Liver (tissue), 9 donors: ENCODE data around the gene ADAP1. TPM values are rescaled to one million over a fixed set of nuclear protein-coding genes. Genes with fewer than 3 reads are reported as not detected.

Experiments used
- DNase-seq: peaks from one replicate; pipeline ENCODE4 v3.0.0-alpha.2; 2017; ENCODE audit warnings: low spot score
- H3K27ac ChIP-seq, 2 donors: one replicate each; pipeline ENCODE4 v1.7.0; 2013; ENCODE audit warnings: inconsistent platforms in 2 of 2, low read length in 2 of 2, control low read depth in 1 of 2, low read depth in 1 of 2, mild to moderate bottlenecking in 1 of 2
- H3K27me3 ChIP-seq, 4 donors: one replicate each; pipeline versions ENCODE4 v1.6.1 to v1.7.0; 2013; ENCODE audit warnings: low read length in 3 of 4, inconsistent platforms in 1 of 4, mild to moderate bottlenecking in 1 of 4, moderate library complexity in 1 of 4; ENCODE audit not compliant: control insufficient read depth in 4 of 4, insufficient read depth in 4 of 4
- H3K36me3 ChIP-seq, 4 donors: one replicate each; pipeline versions ENCODE4 v1.6.1 to v1.7.0; 2013; ENCODE audit warnings: low read length in 3 of 4, mild to moderate bottlenecking in 3 of 4, low read depth in 1 of 4, moderate library complexity in 1 of 4; ENCODE audit not compliant: control insufficient read depth in 4 of 4, insufficient read depth in 3 of 4
- H3K4me1 ChIP-seq, 4 donors: one replicate each; pipeline versions ENCODE4 v1.6.1 to v1.7.0; 2013; ENCODE audit warnings: low read length in 3 of 4, mild to moderate bottlenecking in 3 of 4, moderate library complexity in 1 of 4; ENCODE audit not compliant: control insufficient read depth in 4 of 4, insufficient read depth in 4 of 4
- H3K4me3 ChIP-seq, 3 donors: one replicate each; pipeline versions ENCODE4 v1.6.1 to v1.7.0; 2013; ENCODE audit warnings: low read length in 3 of 3, control low read depth in 1 of 3, low read depth in 1 of 3, mild to moderate bottlenecking in 1 of 3
- H3K9ac ChIP-seq, 2 donors: one replicate each; pipeline ENCODE4 v1.7.0; 2013; ENCODE audit warnings: low read length in 2 of 2, mild to moderate bottlenecking in 2 of 2, moderate library complexity in 2 of 2, control low read depth in 1 of 2, low read depth in 1 of 2
- H3K9me3 ChIP-seq, 4 donors: one replicate each; pipeline versions ENCODE4 v1.6.1 to v1.7.0; 2013; ENCODE audit warnings: low read length in 3 of 4; ENCODE audit not compliant: control insufficient read depth in 4 of 4
- ATF3 ChIP-seq: IDR thresholded peaks from 2 replicates; pipeline ENCODE4 v1.6.1; 2016; ENCODE audit warnings: antibody characterized with exemption
- EGR1 ChIP-seq, 2 donors: IDR thresholded peaks; 2 replicates each; pipeline ENCODE4 v1.6.1; 2016 to 2018; ENCODE audit warnings: antibody characterized with exemption in 2 of 2, low read depth in 2 of 2
- FOXA1 ChIP-seq: IDR thresholded peaks from 2 replicates; pipeline ENCODE4 v1.6.1; 2016; ENCODE audit warnings: antibody characterized with exemption
- FOXA2 ChIP-seq: IDR thresholded peaks from 2 replicates; pipeline ENCODE4 v1.6.1; 2016; ENCODE audit warnings: antibody characterized with exemption
- GABPA ChIP-seq, 2 donors: IDR thresholded peaks in 1 of 2; conservative IDR thresholded peaks in 1 of 2; 2 replicates each; pipeline ENCODE4 v1.6.1; 2016; ENCODE audit warnings: antibody characterized with exemption in 2 of 2, mild to moderate bottlenecking in 1 of 2, moderate library complexity in 1 of 2
- HNF4A ChIP-seq, 2 donors: conservative IDR thresholded peaks; 2 replicates each; pipeline ENCODE4 v1.6.1; 2016; ENCODE audit warnings: antibody characterized with exemption in 2 of 2, mild to moderate bottlenecking in 2 of 2
- HNF4G ChIP-seq: IDR thresholded peaks from 2 replicates; pipeline ENCODE4 v1.6.1; 2016; ENCODE audit warnings: antibody characterized with exemption
- JUND ChIP-seq, 2 donors: IDR thresholded peaks; 2 replicates each; pipeline ENCODE4 v1.6.1; 2016; ENCODE audit warnings: antibody characterized with exemption in 2 of 2
- MAX ChIP-seq: IDR thresholded peaks from 2 replicates; pipeline ENCODE4 v1.6.1; 2016; ENCODE audit warnings: antibody characterized with exemption
- NR2F2 ChIP-seq: IDR thresholded peaks from 2 replicates; pipeline ENCODE4 v1.6.1; 2016; ENCODE audit warnings: antibody characterized with exemption
- RAD21 ChIP-seq, 2 donors: IDR thresholded peaks; 2 replicates each; pipeline ENCODE4 v1.6.1; 2016; ENCODE audit warnings: antibody characterized with exemption in 2 of 2, mild to moderate bottlenecking in 2 of 2
- REST ChIP-seq: IDR thresholded peaks from 2 replicates; pipeline ENCODE4 v1.6.1; 2016; ENCODE audit warnings: antibody characterized with exemption, mild to moderate bottlenecking
- RXRA ChIP-seq, 2 donors: IDR thresholded peaks; 2 replicates each; pipeline ENCODE4 v1.6.1; 2017 to 2018; ENCODE audit warnings: antibody characterized with exemption in 2 of 2, mild to moderate bottlenecking in 1 of 2
- SP1 ChIP-seq: IDR thresholded peaks from 2 replicates; pipeline ENCODE4 v1.6.1; 2018; ENCODE audit warnings: antibody characterized with exemption, mild to moderate bottlenecking
- TAF1 ChIP-seq: conservative IDR thresholded peaks from 2 replicates; pipeline ENCODE4 v1.6.1; 2016; ENCODE audit warnings: antibody characterized with exemption, mild to moderate bottlenecking
- YY1 ChIP-seq: IDR thresholded peaks from 2 replicates; pipeline ENCODE4 v1.6.1; 2016; ENCODE audit warnings: antibody characterized with exemption, mild to moderate bottlenecking
- ZBTB33 ChIP-seq: IDR thresholded peaks from 2 replicates; pipeline ENCODE4 v1.6.1; 2016; ENCODE audit warnings: antibody characterized with exemption
- WGBS: extraction: QIAGEN DNeasy Blood & Tissue Kit; methylation state at CpG from one replicate; pipeline ENCODE4 v1.1.7; 2013; 5-methylcytosine and 5-hydroxymethylcytosine counted together
- polyA plus RNA-seq, 2 donors: library from polyadenylated mRNA; stranded (reverse) in 1 of 2; unstranded in 1 of 2; fragments of 200-250 nt in 1 of 2; fragments of >200 nt in 1 of 2; fragmentation: Nextera tagmentation in 1 of 2; extraction: Ambion mirVana in 1 of 2; gene quantifications; one replicate each; pipeline versions ENCODE4 v1.2.1 to v1.2.3, GENCODE V29; 2013 to 2015
- total RNA-seq, 2 donors: library from RNA; depleted of rRNA; stranded (reverse); fragments of >200 nt; gene quantifications; one replicate each; pipeline ENCODE4 v1.2.3, GENCODE V29; 2014
- TF ChIP-seq, protein P1 (sequence below): fragments of 150-350 bp; IDR thresholded peaks from 2 replicates; pipeline ENCODE4 v1.5.1; 2017; ENCODE audit warnings: improper control_type of control experiment, low read depth, low read length; ENCODE audit not compliant: missing input control
- donor health status: healthy.
- donor health status: healthy.
- donor health status: healthy.
- donor health status: healthy.
- donor health status: healthy.

Gene ADAP1
- total and polyA plus RNA-seq, 4 donors: 0.46 to 3.7 (median 2.7) TPM

DNA sequence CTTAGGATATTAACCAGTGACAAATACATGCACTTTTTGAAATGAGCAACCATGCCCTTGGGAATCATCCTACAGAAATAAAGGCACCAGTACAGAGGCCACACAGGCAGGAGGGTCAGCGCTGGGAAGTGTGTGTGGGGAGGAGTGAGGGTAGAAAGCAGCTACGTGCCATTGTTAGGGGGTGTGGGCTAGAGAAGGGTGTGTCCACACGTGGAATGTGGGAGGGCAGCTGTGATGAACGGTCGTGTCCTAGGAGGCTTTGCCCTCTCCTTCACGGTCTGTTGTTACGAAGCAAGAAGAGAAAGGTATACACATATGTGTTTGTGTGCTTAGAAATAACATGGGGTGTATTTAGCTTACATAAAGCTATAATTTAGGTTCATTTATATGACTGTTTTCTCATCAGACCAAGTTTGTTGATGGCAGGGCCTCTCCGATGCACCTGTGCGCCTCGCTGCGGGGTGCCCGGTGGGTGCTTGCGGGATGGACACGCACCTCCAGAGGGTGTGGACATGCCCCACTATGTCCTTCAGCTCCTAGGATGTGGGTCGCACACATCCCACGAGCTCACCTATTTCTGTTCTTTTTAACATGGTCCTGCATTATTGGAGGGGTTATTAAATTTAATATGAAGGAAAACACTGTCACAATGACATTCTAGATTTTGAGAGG is 95.0 kb downstream of the ADAP1 start:
- H3K27me3 ChIP-seq: no peaks in the 10 kb centered on the region
- no peak for DNase-seq
- no peak overlapping the region for H3K9ac ChIP-seq
- H3K4me1 ChIP-seq: peaks cover 11 to 37% (median 22%) of the 10 kb centered on the region in 4 donors
- no peaks in the 10 kb centered on the region for H3K9me3 ChIP-seq
- no peak overlapping the region for H3K27ac ChIP-seq
- H3K36me3 ChIP-seq: peaks cover 2 to 39% (median 24%) of the 10 kb centered on the region in 4 donors
- no peak overlapping the region for H3K4me3 ChIP-seq
- TF ChIP-seq RAD21 (IDR thresholded peaks at IDR 0.05) (no peak), SP1 (no peak), YY1 (no peak)
- TF ChIP-seq, protein P1, sequence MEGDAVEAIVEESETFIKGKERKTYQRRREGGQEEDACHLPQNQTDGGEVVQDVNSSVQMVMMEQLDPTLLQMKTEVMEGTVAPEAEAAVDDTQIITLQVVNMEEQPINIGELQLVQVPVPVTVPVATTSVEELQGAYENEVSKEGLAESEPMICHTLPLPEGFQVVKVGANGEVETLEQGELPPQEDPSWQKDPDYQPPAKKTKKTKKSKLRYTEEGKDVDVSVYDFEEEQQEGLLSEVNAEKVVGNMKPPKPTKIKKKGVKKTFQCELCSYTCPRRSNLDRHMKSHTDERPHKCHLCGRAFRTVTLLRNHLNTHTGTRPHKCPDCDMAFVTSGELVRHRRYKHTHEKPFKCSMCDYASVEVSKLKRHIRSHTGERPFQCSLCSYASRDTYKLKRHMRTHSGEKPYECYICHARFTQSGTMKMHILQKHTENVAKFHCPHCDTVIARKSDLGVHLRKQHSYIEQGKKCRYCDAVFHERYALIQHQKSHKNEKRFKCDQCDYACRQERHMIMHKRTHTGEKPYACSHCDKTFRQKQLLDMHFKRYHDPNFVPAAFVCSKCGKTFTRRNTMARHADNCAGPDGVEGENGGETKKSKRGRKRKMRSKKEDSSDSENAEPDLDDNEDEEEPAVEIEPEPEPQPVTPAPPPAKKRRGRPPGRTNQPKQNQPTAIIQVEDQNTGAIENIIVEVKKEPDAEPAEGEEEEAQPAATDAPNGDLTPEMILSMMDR: no peak
- WGBS: 87% methylated on average over 16 of the region's 16 CpGs

- peak overlapping the region in 1 of 2 donors; percentile 75 for H3K9ac ChIP-seq
- H3K27me3 ChIP-seq: no peaks in the 10 kb centered on the region
- H3K4me3 ChIP-seq: no peak overlapping the region
- peak overlapping the region; percentile 49 to 93 for H3K27ac ChIP-seq
- WGBS: 74% methylated on average over 9 of the region's 9 CpGs
- H3K9me3 ChIP-seq: no peaks in the 10 kb centered on the region
- peaks cover 9 to 51% (median 36%) of the 10 kb centered on the region in 4 donors for H3K36me3 ChIP-seq
- no peak for TF ChIP-seq ZBTB33
- no peak for TF ChIP-seq NR2F2
- TF ChIP-seq YY1: no peak
- no peak for TF ChIP-seq GABPA (IDR thresholded peaks at IDR 0.05 in 1 of 2, conservative IDR thresholded peaks at IDR 0.05 in 1 of 2)
- no peak for TF ChIP-seq TAF1
- TF ChIP-seq ATF3: no peak
- no peak for TF ChIP-seq MAX
- TF ChIP-seq JUND (IDR thresholded peaks at IDR 0.05): no peak
- TF ChIP-seq RXRA (IDR thresholded peaks at IDR 0.05): no peak
- TF ChIP-seq HNF4A (conservative IDR thresholded peaks at IDR 0.05): no peak
- no peak for TF ChIP-seq SP1
- TF ChIP-seq EGR1 (IDR thresholded peaks at IDR 0.05; ENCODE audit: low read depth in 2 of 2): no peak
- TF ChIP-seq RAD21 (IDR thresholded peaks at IDR 0.05): no peak
- no peak for TF ChIP-seq FOXA2
- TF ChIP-seq, protein P1: no peak
- TF ChIP-seq FOXA1: no peak
- no peak for TF ChIP-seq REST
- TF ChIP-seq HNF4G: no peak
- no peak for DNase-seq
- H3K4me1 ChIP-seq: peaks cover 11 to 37% (median 22%) of the 10 kb centered on the region in 4 donors
Observed at GRCh38 chr7:857661-858060, 96.8 kb downstream of the ADAP1 start.
